DND-41 (cell line): ENCODE measurements around the gene FGR.

ENCODE experiments used
- ATAC-seq: fragments of 200-7000 bp; cut with Tn5 transposase; 3 replicates; pipeline ENCODE4 v1.9.1; 2021; ENCODE audit warnings: low read depth; ENCODE audit not compliant: insufficient read depth
- DNase-seq: peaks from one replicate; pipeline ENCODE4 v3.0.0-alpha.2; 2020
- H2AFZ ChIP-seq: 2 replicates; pipeline ENCODE4 v1.6.0; 2012; ENCODE audit warnings: low read depth, low read length
- H3K27ac ChIP-seq: 2 replicates; pipeline ENCODE4 v1.5.1; 2012; ENCODE audit warnings: low read length, inconsistent platforms
- H3K27me3 ChIP-seq: fragments of 200-600 bp; sonication (generic); 2 replicates; pipeline ENCODE4 v1.6.0; 2012; ENCODE audit warnings: low read length, mild to moderate bottlenecking, inconsistent platforms; ENCODE audit not compliant: insufficient read depth, poor library complexity
- H3K36me3 ChIP-seq: 2 replicates; pipeline ENCODE4 v1.5.1; 2012; ENCODE audit warnings: low read length, inconsistent platforms; ENCODE audit not compliant: insufficient read depth
- H3K4me1 ChIP-seq: 2 replicates; pipeline ENCODE4 v1.5.1; 2012; ENCODE audit warnings: mild to moderate bottlenecking, low read length; ENCODE audit not compliant: insufficient read depth
- H3K4me2 ChIP-seq: 2 replicates; pipeline ENCODE4 v1.6.0; 2012; ENCODE audit warnings: mild to moderate bottlenecking, moderate library complexity, low read length, inconsistent platforms; ENCODE audit not compliant: insufficient read depth
- H3K4me3 ChIP-seq, 2 experiments: fragments of 200-600 bp in 1 of 2; shearing (Covaris generic) in 1 of 2; 2 replicates each; pipeline ENCODE4 v1.5.1; 2012 to 2016; ENCODE audit warnings: inconsistent platforms in 2 of 2, low read length in 2 of 2, mild to moderate bottlenecking in 2 of 2, low read depth in 1 of 2, moderate library complexity in 1 of 2
- H3K79me2 ChIP-seq: 2 replicates; pipeline ENCODE4 v1.6.0; 2012; ENCODE audit warnings: low read length, inconsistent platforms; ENCODE audit not compliant: insufficient read depth
- H3K9ac ChIP-seq: 2 replicates; pipeline ENCODE4 v1.6.0; 2012; ENCODE audit warnings: low read depth, mild to moderate bottlenecking, inconsistent platforms, low read length, moderate library complexity
- H3K9me3 ChIP-seq: 2 replicates; pipeline ENCODE4 v1.5.1; 2012; ENCODE audit warnings: low read length, moderate library complexity, mild to moderate bottlenecking, inconsistent platforms; ENCODE audit not compliant: insufficient read depth, severe bottlenecking
- H4K20me1 ChIP-seq: 2 replicates; pipeline ENCODE4 v1.6.0; 2012; ENCODE audit warnings: low read length; ENCODE audit not compliant: insufficient read depth
- EZH2 ChIP-seq: IDR thresholded peaks from 3 replicates; pipeline ENCODE4 v1.6.1; 2012; ENCODE audit warnings: borderline replicate concordance, low read depth, mild to moderate bottlenecking, moderate library complexity, low read length, inconsistent platforms; ENCODE audit not compliant: severe bottlenecking
- TF ChIP-seq, protein P1 (sequence below): IDR thresholded peaks from 2 replicates; pipeline ENCODE4 v1.5.1; 2012; ENCODE audit warnings: borderline replicate concordance, low read length, moderate library complexity, mild to moderate bottlenecking; ENCODE audit not compliant: poor library complexity, severe bottlenecking; ENCODE audit errors: extremely low read depth

FGR gene

DNA sequence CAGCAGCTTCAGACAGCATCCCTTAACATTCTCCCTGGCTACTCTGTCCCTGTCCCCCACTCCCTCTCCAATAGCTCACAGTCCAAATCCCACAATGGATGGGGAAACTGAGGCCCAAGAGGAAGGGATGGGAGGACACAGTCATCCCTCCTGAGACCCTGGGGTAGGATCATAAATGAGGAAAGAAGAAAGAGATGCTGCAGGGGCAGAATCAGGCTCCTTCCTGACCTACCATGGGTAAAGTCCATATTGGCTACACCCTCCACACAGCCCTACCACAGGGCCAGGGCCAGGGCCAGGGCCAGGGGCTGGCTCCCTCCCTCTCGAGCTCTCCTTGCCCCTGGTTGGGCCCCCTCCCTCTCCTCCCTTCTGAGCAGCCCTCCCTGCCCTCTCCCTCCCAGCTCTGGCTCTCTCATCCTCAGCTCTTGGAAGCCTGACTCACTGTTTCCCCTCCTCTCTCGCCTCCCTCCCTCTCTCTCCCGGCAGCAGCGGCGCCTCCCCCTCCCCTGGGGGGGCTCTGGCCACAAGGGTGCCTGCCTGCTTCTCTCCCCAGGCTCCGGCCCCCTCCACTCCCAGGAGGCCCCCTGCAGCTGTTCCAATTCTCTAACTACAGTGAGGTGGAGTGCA, 36.0 kb downstream of the FGR start:
- peak overlapping the region; percentile 76 for H3K27ac ChIP-seq
- DNase-seq (peak; percentile 93), ATAC-seq (peak; percentile 64)
- H3K4me3 ChIP-seq, result peak overlapping the region in 1 of 2 experiments; percentile 46; a peak in 2 of 4 replicates
- H2AFZ ChIP-seq, result no peak overlapping the region
- peaks cover 84% of the 10 kb centered on the region for H4K20me1 ChIP-seq
- H3K36me3 ChIP-seq, result peaks cover 30% of the 10 kb centered on the region
- no peak for TF ChIP-seq EZH2
- TF ChIP-seq, protein P1, sequence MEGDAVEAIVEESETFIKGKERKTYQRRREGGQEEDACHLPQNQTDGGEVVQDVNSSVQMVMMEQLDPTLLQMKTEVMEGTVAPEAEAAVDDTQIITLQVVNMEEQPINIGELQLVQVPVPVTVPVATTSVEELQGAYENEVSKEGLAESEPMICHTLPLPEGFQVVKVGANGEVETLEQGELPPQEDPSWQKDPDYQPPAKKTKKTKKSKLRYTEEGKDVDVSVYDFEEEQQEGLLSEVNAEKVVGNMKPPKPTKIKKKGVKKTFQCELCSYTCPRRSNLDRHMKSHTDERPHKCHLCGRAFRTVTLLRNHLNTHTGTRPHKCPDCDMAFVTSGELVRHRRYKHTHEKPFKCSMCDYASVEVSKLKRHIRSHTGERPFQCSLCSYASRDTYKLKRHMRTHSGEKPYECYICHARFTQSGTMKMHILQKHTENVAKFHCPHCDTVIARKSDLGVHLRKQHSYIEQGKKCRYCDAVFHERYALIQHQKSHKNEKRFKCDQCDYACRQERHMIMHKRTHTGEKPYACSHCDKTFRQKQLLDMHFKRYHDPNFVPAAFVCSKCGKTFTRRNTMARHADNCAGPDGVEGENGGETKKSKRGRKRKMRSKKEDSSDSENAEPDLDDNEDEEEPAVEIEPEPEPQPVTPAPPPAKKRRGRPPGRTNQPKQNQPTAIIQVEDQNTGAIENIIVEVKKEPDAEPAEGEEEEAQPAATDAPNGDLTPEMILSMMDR, result no peak
- H3K4me1 ChIP-seq, result peaks cover 72% of the 10 kb centered on the region
- peaks cover 99% of the 10 kb centered on the region for H3K79me2 ChIP-seq
- peak overlapping the region; percentile 91 for H3K9ac ChIP-seq
- H3K4me2 ChIP-seq, result peak overlapping the region; percentile 64
- no peaks in the 10 kb centered on the region for H3K27me3 ChIP-seq
- no peaks in the 10 kb centered on the region for H3K9me3 ChIP-seq

DNA sequence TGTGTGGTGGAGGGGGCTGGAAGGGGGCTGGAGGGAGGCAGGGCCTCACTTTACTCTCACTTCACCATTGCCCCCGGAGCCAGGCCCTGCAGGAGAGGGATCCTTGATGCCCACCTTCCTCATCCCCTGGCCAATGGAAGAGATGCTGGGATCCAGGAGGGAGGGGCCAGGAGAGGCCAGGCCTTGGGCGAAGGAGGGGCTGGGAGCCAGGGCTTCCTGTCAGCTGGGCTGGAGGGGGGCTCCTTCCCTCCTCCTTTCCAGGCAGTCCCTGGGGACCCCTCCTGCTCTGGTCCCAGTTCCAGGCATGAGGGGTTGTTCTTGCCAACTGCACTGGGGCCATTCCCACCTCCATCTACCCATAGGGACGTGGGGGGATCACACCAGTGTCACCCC, 36.7 kb downstream of the FGR start:
- H3K4me1 ChIP-seq, result peaks cover 72% of the 10 kb centered on the region
- ATAC-seq, result no peak
- H3K36me3 ChIP-seq, result peaks cover 35% of the 10 kb centered on the region
- no peak for TF ChIP-seq EZH2
- TF ChIP-seq, protein P1, result no peak
- peak overlapping the region; percentile 91 for H3K9ac ChIP-seq
- H2AFZ ChIP-seq, result no peak overlapping the region
- H3K79me2 ChIP-seq, result peaks cover 99% of the 10 kb centered on the region
- H3K9me3 ChIP-seq, result no peaks in the 10 kb centered on the region
- peak overlapping the region; percentile 59 for H3K27ac ChIP-seq
- H3K4me3 ChIP-seq, result peak overlapping the region in 1 of 2 experiments; percentile 6; a peak in 2 of 4 replicates
- H4K20me1 ChIP-seq, result peaks cover 91% of the 10 kb centered on the region
- peak overlapping the region; percentile 64 for H3K4me2 ChIP-seq
- peak; percentile 50 for DNase-seq
- no peaks in the 10 kb centered on the region for H3K27me3 ChIP-seq

DNA sequence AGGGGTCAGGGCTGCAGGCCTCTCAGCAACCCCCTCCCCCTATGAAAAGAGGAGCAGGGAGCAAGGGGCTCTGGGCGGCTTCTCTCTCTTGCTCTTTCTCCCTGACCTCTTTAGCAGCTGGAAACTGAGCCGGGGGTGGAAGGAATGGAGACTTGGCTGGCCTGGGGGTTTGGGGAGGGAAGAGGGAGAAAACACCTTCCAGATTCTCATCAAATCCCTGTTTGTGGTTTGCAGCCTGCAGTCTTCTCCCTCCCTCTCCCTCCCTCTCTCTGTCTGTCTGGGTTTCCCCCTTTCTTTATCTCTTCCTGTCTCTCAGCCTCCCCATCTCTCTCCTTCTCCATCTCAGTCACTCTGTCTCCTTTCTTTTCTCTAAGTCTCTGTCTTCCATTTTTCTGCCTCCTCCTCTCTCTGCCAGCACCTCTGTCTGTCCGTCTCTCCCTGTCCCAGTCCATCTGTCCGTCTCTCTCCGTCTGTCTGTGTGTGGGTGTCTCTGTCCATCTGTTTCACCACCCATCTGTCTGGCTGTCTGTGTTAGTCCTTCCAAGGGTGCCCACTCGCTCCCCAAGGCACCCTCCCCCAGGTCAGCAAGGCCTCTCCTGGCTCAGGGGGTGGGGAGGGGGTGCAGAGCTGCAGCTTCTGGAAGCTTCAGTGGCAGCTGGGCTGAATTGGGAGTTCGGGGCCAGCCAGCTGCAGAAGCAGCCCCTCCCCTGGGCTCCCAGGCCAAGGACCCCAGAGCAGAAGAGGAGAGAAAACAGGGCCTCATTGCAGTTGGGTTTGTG, 37.3 kb downstream of the FGR start:
- H4K20me1 ChIP-seq, result peaks cover 95% of the 10 kb centered on the region
- H3K9ac ChIP-seq, result peak overlapping the region; percentile 91

More for the DNA sequence above, 37.3 kb downstream of the FGR start:
- H2AFZ ChIP-seq, result no peak overlapping the region
- ATAC-seq (no peak), DNase-seq (no peak)
- peak overlapping the region; percentile 59 for H3K27ac ChIP-seq
- peaks cover 37% of the 10 kb centered on the region for H3K36me3 ChIP-seq
- H3K79me2 ChIP-seq, result peaks cover 100% of the 10 kb centered on the region
- H3K4me3 ChIP-seq, result no peak overlapping the region; a peak in 1 of 4 replicates
- H3K4me2 ChIP-seq, result peak overlapping the region; percentile 64
- peaks cover 71% of the 10 kb centered on the region for H3K4me1 ChIP-seq
- H3K27me3 ChIP-seq, result no peaks in the 10 kb centered on the region
- no peaks in the 10 kb centered on the region for H3K9me3 ChIP-seq
- TF ChIP-seq, protein P1, result no peak
- no peak for TF ChIP-seq EZH2
